OCI-LY3 (cell line): ENCODE data around the gene TMEM255B.

ENCODE experiments used
- H2AFZ ChIP-seq: fragments of 200-600, 300-600 bp; shearing (Covaris generic); 2 replicates; pipeline ENCODE4 v1.6.0; 2014; ENCODE audit warnings: antibody characterized with exemption, low read depth, low read length
- H3K27ac ChIP-seq: fragments of 200-600, 300-600 bp; sonication (generic); 2 replicates; pipeline ENCODE4 v1.5.1; 2014; ENCODE audit warnings: mild to moderate bottlenecking, low read length, moderate library complexity, mixed read lengths
- H3K27me3 ChIP-seq: fragments of 200-600, 300-600 bp; sonication (generic); 2 replicates; pipeline ENCODE4 v1.6.1; 2014; ENCODE audit warnings: low read depth, low read length, mixed read lengths
- H3K36me3 ChIP-seq: fragments of 200-600, 300-600 bp; sonication (generic); replicated peaks from 2 replicates; pipeline ENCODE3; 2014; ENCODE audit warnings: low read depth, low read length, mixed read lengths
- H3K4me1 ChIP-seq: fragments of 300-600, 200-600 bp; sonication (generic); 2 replicates; pipeline ENCODE4 v1.6.1; 2014; ENCODE audit warnings: low read length, mixed read lengths
- H3K4me2 ChIP-seq: fragments of 200-600, 300-600 bp; sonication (generic); 2 replicates; pipeline ENCODE4 v1.6.1; 2014; ENCODE audit warnings: low read length, mixed read lengths
- H3K4me3 ChIP-seq: fragments of 300-600, 200-600 bp; sonication (generic); 2 replicates; pipeline ENCODE4 v1.5.1; 2014; ENCODE audit warnings: antibody characterized with exemption, mild to moderate bottlenecking, low read length, moderate library complexity
- H3K79me2 ChIP-seq: fragments of 300-600, 200-600 bp; shearing (Covaris generic); 2 replicates; pipeline ENCODE4 v1.6.1; 2014; ENCODE audit warnings: mild to moderate bottlenecking, low read length, mixed read lengths
- H3K9ac ChIP-seq: fragments of 300-600, 200-600 bp; shearing (Covaris generic); 2 replicates; pipeline ENCODE4 v1.6.0; 2014; ENCODE audit warnings: mild to moderate bottlenecking, low read length, moderate library complexity
- H3K9me3 ChIP-seq: fragments of 200-600, 300-600 bp; shearing (Covaris generic); 2 replicates; pipeline ENCODE4 v1.6.1; 2014; ENCODE audit warnings: low read length, mixed read lengths; ENCODE audit not compliant: insufficient read depth
- H4K20me1 ChIP-seq: fragments of 200-600, 300-600 bp; sonication (generic); 2 replicates; pipeline ENCODE4 v1.6.1; 2016; ENCODE audit warnings: low read length, mixed read lengths; ENCODE audit not compliant: insufficient read depth
- CTCF ChIP-seq: fragments of 200-600, 300-600 bp; sonication (generic); IDR thresholded peaks from 2 replicates; pipeline ENCODE4 v1.5.1; 2014; ENCODE audit warnings: antibody characterized with exemption, low read length, low read depth
- EZH2phosphoT487 ChIP-seq: fragments of 200-600 bp; shearing (Covaris generic); IDR thresholded peaks from 2 replicates; pipeline ENCODE4 v1.6.1; 2018; ENCODE audit warnings: antibody characterized with exemption, mixed run types, low read depth

Gene TMEM255B

GRCh38 chr13:113791226-113791625 is 32.2 kb downstream of the TMEM255B start:
- H3K4me2 ChIP-seq: no peak overlapping the region
- no peak overlapping the region for H3K4me3 ChIP-seq
- no peak overlapping the region for H2AFZ ChIP-seq
- no peaks in the 10 kb centered on the region for H3K36me3 ChIP-seq
- H4K20me1 ChIP-seq: no peaks in the 10 kb centered on the region
- H3K27ac ChIP-seq: no peak overlapping the region
- no peaks in the 10 kb centered on the region; the same call in 1 of the 2 replicates for H3K9me3 ChIP-seq
- H3K27me3 ChIP-seq: no peaks in the 10 kb centered on the region
- TF ChIP-seq EZH2phosphoT487 (no peak), CTCF (no peak)
- no peaks in the 10 kb centered on the region for H3K4me1 ChIP-seq
- no peaks in the 10 kb centered on the region for H3K79me2 ChIP-seq
- no peak overlapping the region for H3K9ac ChIP-seq

- Histone ChIP-seq H3K27me3 (no peaks in the 10 kb centered on the region), H3K36me3 (no peaks in the 10 kb centered on the region)
- no peak for TF ChIP-seq EZH2phosphoT487
- no peak for TF ChIP-seq CTCF
Measured at GRCh38 chr13:113791761-113792160, 32.7 kb downstream of the TMEM255B start.

GRCh38 chr13:113792236-113792770 is 33.3 kb downstream of the TMEM255B start:
- no peak for TF ChIP-seq EZH2phosphoT487
- TF ChIP-seq CTCF: no peak
- no peak overlapping the region for H3K27ac ChIP-seq
- no peaks in the 10 kb centered on the region for H4K20me1 ChIP-seq
- no peaks in the 10 kb centered on the region for H3K36me3 ChIP-seq
- no peak overlapping the region for H3K4me3 ChIP-seq
- no peak overlapping the region for H2AFZ ChIP-seq
- H3K27me3 ChIP-seq: no peaks in the 10 kb centered on the region
- H3K4me1 ChIP-seq: no peaks in the 10 kb centered on the region
- no peaks in the 10 kb centered on the region for H3K9me3 ChIP-seq
- H3K79me2 ChIP-seq: no peaks in the 10 kb centered on the region
- no peak overlapping the region for H3K9ac ChIP-seq
- H3K4me2 ChIP-seq: no peak overlapping the region

More at GRCh38 chr13:113791761-113792160, 32.7 kb downstream of the TMEM255B start:
- Histone ChIP-seq H2AFZ (no peak overlapping the region), H3K9me3 (no peaks in the 10 kb centered on the region), H3K27ac (no peak overlapping the region), H3K79me2 (no peaks in the 10 kb centered on the region), H4K20me1 (no peaks in the 10 kb centered on the region), H3K4me1 (no peaks in the 10 kb centered on the region), H3K4me2 (no peak overlapping the region), H3K4me3 (no peak overlapping the region), H3K9ac (no peak overlapping the region)

GRCh38 chr13:113792886-113793717 is 34.1 kb downstream of the TMEM255B start:
- TF ChIP-seq EZH2phosphoT487: no peak
- no peak for TF ChIP-seq CTCF
- H3K36me3 ChIP-seq: no peaks in the 10 kb centered on the region
- no peak overlapping the region for H3K4me2 ChIP-seq
- no peak overlapping the region for H3K4me3 ChIP-seq
- H3K9me3 ChIP-seq: no peaks in the 10 kb centered on the region
- no peaks in the 10 kb centered on the region for H3K4me1 ChIP-seq
- no peaks in the 10 kb centered on the region for H3K27me3 ChIP-seq
- H4K20me1 ChIP-seq: no peaks in the 10 kb centered on the region
- no peak overlapping the region for H2AFZ ChIP-seq
- no peak overlapping the region for H3K27ac ChIP-seq
- H3K79me2 ChIP-seq: no peaks in the 10 kb centered on the region
- H3K9ac ChIP-seq: no peak overlapping the region
